Omental fat pad (tissue), 4 donors: ENCODE data around the gene RGS13. TPM values are rescaled to one million over a fixed set of nuclear protein-coding genes. Genes with fewer than 3 reads are reported as not detected.

Experiments
- ATAC-seq: fragments of 150-250 bp; one replicate; pipeline ENCODE4 v1.9.1; 2016; ENCODE audit warnings: mild to moderate bottlenecking, moderate library complexity; ENCODE audit not compliant: low FRiP score
- DNase-seq: peaks from one replicate; pipeline ENCODE4 v3.0.0-alpha.2; 2019; ENCODE audit warnings: low spot score
- total RNA-seq, 4 donors: library from RNA; depleted of rRNA; stranded (reverse); fragments of >200 nt; gene quantifications; one replicate each; pipeline ENCODE4 v1.1.0, GENCODE V29; 2016
- TF ChIP-seq, protein P1 (sequence below), 3 donors: fragments of 450-650 bp; IDR thresholded peaks; one replicate each; pipeline ENCODE4 v1.5.1; 2016 to 2017; ENCODE audit warnings: antibody characterized with exemption in 3 of 3, mild to moderate bottlenecking in 3 of 3, moderate library complexity in 2 of 3

Gene RGS13
- total RNA-seq, 4 donors from 2014 or later: 0.60 to 0.65 (median 0.63) TPM; not detected in 1

DNA sequence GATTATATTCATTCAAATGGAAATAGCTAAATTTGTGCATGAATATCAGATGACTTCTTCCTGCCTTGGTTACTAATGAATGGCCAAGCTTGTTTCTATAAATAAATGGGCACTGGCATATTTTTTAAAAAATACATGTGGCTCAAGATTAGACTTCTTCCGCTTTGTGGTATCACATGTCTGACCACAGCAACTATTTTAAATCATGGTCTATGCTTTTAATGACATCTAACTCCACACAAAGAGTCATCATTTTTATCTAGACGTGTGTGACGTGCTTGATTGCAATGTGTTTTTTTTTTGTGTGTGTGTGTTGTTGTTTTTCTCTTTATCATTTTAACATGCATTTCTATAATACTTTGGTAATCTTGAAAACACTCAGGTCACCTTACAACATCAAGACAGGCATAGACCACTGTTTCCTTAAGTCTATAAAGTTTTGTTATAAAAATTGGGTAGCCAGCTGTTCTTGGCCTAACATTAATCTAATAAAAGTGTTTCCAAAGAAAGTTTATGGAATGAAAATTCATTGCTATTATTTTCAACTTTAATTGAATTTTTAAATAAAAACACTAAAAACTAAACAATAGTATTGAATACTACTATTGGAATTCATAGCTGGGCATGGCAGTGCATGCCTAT, 30.8 kb upstream of the RGS13 start:
- DNase-seq (no peak), ATAC-seq (no peak)
- TF ChIP-seq, protein P1, sequence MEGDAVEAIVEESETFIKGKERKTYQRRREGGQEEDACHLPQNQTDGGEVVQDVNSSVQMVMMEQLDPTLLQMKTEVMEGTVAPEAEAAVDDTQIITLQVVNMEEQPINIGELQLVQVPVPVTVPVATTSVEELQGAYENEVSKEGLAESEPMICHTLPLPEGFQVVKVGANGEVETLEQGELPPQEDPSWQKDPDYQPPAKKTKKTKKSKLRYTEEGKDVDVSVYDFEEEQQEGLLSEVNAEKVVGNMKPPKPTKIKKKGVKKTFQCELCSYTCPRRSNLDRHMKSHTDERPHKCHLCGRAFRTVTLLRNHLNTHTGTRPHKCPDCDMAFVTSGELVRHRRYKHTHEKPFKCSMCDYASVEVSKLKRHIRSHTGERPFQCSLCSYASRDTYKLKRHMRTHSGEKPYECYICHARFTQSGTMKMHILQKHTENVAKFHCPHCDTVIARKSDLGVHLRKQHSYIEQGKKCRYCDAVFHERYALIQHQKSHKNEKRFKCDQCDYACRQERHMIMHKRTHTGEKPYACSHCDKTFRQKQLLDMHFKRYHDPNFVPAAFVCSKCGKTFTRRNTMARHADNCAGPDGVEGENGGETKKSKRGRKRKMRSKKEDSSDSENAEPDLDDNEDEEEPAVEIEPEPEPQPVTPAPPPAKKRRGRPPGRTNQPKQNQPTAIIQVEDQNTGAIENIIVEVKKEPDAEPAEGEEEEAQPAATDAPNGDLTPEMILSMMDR (IDR thresholded peaks at IDR 0.05): no peak

DNA sequence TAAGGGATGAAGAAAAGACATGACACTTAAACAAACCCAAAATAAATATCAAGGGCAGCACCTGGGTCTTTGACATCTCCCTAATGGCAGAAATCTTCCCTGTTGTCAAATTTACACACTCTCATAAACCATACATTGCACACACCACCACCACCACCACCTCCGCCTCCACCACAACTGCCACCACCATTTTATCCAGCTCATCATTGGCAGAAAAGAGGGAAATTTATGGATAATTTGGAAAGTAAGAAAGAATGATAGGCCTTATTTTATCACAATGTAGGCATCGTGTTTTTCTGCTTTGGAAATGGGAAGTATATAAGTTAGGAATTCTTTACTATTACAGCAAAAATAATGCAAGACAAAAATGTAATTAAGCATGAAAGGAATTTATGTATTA, 27.3 kb upstream of the RGS13 start:
- no peak for DNase-seq
- TF ChIP-seq, protein P1 (IDR thresholded peaks at IDR 0.05): no peak
- ATAC-seq: no peak

DNA sequence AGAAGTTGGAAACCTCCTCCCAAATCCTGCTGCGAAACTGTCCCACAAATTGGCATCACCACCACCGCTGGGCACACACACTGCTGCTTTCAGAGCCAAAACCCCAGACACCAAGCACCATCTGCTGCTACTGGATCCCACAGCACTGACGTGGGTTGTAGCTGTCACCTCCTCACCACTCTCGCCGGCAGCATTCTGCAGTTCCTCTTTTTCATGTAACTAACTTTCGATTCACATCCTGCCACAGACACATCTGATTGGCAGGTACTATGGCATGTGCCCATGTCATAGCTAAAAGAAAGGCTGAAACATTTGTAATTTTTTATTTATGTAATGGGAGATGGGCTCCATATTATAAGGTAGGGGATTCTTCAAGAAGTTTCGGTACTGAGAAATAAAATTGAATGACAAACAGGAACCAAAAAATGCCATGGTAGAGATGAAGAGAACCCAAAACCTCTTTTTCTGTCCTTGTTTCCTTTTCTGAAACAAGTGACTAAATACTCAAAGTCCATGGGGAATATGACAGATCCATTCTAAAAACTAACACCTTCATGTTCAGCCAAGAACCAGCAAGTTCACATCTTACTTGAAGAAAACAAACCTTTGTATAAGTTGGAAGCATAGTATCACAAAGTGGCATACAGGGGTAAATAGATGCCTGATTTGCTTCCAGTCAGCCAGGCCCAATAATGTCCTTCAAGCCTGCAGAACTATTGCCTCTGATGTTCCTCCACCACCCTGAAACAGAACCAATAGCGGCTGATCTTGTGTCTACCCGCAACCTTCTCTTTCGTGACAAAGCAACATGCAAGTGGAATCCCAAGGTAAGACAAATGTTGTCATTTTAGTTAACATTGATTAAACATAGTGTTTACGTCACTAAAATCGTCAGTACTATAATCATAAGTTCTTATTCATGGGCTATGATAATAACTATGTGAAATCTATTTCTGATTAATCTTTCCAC, 26.6 kb upstream of the RGS13 start:
- TF ChIP-seq, protein P1 (IDR thresholded peaks at IDR 0.05): no peak
- ATAC-seq (no peak), DNase-seq (no peak)

DNA sequence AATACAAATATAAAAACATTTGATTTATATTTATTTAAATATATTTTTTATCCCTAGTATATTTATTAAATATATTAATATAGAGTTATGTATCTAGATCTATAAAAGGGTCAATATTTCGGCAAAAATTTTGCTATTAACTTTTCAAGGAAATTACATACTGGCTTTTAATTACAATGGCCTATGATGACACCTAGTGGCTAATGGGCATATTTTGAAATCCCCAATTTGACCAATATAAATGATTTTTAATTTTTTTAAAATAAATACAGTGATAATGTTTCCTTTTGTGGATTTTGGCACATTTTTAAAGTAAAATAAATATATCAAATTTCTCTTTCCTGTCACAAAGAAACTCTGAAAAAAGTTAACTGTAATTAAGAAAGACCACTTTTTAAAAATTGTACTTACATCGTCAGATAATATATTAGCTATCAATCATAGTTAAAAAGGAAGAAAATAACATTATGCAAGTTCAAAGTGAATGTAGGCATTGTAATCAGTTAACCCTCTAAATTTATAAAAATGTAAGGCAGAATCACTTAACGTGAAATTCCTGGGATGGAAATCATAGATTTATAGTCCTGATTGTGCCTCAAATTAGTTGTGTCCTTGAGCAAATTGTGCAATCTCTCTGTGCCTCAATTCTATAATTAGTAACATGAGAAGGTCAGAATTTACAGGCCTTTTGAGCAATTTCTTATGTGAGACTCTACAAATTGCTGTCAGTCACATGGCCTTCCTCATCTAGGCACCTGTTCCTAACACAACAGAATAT, 25.6 kb upstream of the RGS13 start:
- ATAC-seq: no peak
- no peak for DNase-seq
- TF ChIP-seq, protein P1 (IDR thresholded peaks at IDR 0.05): no peak

DNA sequence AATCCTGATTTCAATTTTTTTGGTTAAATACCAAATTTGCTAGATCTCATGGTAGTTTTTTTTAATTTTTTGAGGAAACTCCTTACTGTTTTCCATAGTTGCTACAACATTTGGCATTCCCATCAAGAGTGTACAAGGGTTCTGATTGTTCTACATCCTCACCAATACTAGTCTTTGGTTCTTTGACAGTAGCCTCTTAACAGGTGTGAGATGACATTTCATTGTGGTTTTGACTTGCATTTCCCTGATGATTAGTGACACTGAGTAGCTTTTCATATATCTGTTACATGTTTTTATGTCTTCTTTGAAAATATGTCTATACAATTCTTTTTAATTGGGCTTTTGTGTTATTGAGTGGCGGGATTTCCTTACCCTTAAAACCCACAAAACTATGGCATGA, 20.9 kb upstream of the RGS13 start:
- no peak for DNase-seq
- TF ChIP-seq, protein P1 (IDR thresholded peaks at IDR 0.05): no peak
- ATAC-seq: no peak

DNA sequence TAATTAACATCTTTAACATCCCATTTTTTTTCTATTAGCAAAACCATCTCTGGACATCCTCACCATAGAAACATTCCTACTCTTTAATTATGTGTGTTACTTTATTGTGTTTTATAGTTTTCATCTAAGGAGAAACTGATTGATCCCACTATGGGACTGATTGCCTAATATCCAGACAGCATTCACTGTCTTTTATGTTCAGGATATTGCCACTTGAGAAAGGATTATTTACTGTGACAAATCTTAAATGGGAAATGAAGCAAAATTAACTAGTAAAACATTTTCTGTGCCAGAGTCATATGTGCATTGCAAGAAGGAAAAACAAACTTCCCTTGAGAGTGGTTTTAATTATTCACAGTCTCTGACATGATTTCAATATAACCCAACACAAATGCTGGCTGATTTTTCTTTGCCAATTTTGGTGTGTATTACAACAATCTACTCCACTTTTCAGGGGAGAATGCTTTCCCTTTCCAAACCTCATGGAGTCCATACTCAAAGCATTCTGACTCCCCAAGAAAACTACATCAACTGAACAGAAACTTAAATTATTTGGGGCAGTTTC, 15.8 kb upstream of the RGS13 start:
- ATAC-seq (no peak), DNase-seq (no peak)
- TF ChIP-seq, protein P1 (IDR thresholded peaks at IDR 0.05): no peak
